Measurements from ENCODE around the gene TDRD10. TPM values are rescaled to one million over a fixed set of nuclear protein-coding genes. Genes with fewer than 3 reads are reported as not detected.
A peak's percentile ranks its signal among the peaks of the same experiment; 100 is the strongest.
"Not testable (repeated sequence)": the region's sequence is repeated elsewhere in the genome, so short reads cannot be mapped to it uniquely, and the experiment has no call there.

The TDRD10 gene
- total RNA-seq, 1 experiment from 2014 or later = not detected

- Histone ChIP-seq H3K27ac (no peak overlapping the region), H3K9me3 (replicated peaks) (no peaks in the 10 kb centered on the region), H3K36me3 (no peaks in the 10 kb centered on the region), H3K4me3 (no peak overlapping the region), H3K4me1 (peaks cover 11% of the 10 kb centered on the region; the same call in 1 of the 2 replicates), H3K27me3 (no peaks in the 10 kb centered on the region)
- DNase-seq = no peak
Measured at GRCh38 chr1:154468535-154469250, 33.3 kb upstream of the TDRD10 start.

GRCh38 chr1:154469844-154470560, 32.0 kb upstream of the TDRD10 start:
- H3K4me3 ChIP-seq = no peak overlapping the region
- H3K27me3 ChIP-seq = no peaks in the 10 kb centered on the region
- DNase-seq = no peak
- H3K9me3 ChIP-seq (replicated peaks) = no peaks in the 10 kb centered on the region
- H3K36me3 ChIP-seq = no peaks in the 10 kb centered on the region
- no peak overlapping the region for H3K27ac ChIP-seq
- H3K4me1 ChIP-seq = peaks cover 3% of the 10 kb centered on the region; the same call in 1 of the 2 replicates

GRCh38 chr1:154471304-154471703, 30.7 kb upstream of the TDRD10 start:
- no peak overlapping the region for H3K4me3 ChIP-seq
- H3K27me3 ChIP-seq = no peaks in the 10 kb centered on the region
- no peaks in the 10 kb centered on the region for H3K36me3 ChIP-seq
- no peak overlapping the region for H3K27ac ChIP-seq
- no peaks in the 10 kb centered on the region; the same call in 1 of the 2 replicates for H3K4me1 ChIP-seq
- no peaks in the 10 kb centered on the region for H3K9me3 ChIP-seq (replicated peaks)
- DNase-seq = no peak

DNA sequence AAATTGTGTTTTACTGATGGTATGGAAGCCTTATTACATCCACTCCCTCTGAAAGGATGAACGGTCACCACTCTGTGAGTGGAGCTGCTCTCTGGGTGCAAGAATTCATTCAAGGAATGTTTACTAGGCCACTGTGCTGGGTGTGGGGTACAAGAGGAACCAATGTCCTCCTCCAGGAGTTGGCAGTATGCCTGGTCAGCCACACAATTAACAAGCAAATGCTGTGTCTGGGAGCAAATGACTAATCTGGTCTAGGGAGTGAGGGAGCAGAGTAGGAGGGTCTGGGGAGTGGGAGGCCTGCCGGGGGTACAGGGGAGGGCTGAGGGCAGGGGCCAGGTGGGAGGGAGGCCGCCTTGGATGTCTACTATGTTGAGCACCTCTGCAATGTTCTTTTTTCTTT, 27.2 kb upstream of the TDRD10 start:
- DNase-seq = peak; percentile 62 to 64
- no peaks in the 10 kb centered on the region for H3K27me3 ChIP-seq
- H3K9me3 ChIP-seq (replicated peaks) = no peaks in the 10 kb centered on the region
- H3K27ac ChIP-seq = no peak overlapping the region
- no peaks in the 10 kb centered on the region for H3K36me3 ChIP-seq
- H3K4me3 ChIP-seq = no peak overlapping the region
- peaks cover 4% of the 10 kb centered on the region; the same call in 1 of the 2 replicates for H3K4me1 ChIP-seq

- H3K36me3 ChIP-seq = no peaks in the 10 kb centered on the region
- no peaks in the 10 kb centered on the region for H3K9me3 ChIP-seq (replicated peaks)
- no peak overlapping the region for H3K4me3 ChIP-seq
- no peak for DNase-seq
- peaks cover 13% of the 10 kb centered on the region for H3K4me1 ChIP-seq
- no peak overlapping the region for H3K27ac ChIP-seq
- H3K27me3 ChIP-seq = no peaks in the 10 kb centered on the region
Measured at GRCh38 chr1:154476791-154477190, 25.2 kb upstream of the TDRD10 start.

GRCh38 chr1:154478013-154478412, 24.0 kb upstream of the TDRD10 start:
- Histone ChIP-seq H3K27me3 (no peaks in the 10 kb centered on the region), H3K36me3 (no peaks in the 10 kb centered on the region), H3K9me3 (replicated peaks) (no peaks in the 10 kb centered on the region), H3K4me1 (peaks cover 13% of the 10 kb centered on the region), H3K27ac (no peak overlapping the region), H3K4me3 (no peak overlapping the region)
- DNase-seq = no peak

DNA sequence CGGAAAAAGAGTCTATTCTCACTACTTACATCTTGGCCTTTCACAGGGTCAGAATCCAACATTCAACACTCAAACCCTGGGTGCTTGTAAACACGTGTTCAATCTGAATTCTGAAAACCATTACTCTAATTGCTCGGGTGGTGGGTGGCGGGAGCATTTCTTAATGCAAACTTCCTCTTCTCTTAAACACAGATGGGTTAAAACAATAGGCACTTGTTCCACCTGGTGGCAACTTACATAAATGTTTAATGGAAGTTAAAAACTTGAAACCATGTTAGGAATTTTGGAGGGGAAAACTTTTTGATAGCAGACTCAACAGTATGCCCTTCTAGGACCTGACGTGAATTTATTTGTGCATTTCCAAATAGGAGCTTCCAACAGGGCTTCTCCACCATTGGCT, 23.4 kb upstream of the TDRD10 start:
- peak in 1 of 2 experiments; percentile 27 for DNase-seq
- Histone ChIP-seq H3K4me3 (no peak overlapping the region), H3K27ac (no peak overlapping the region), H3K36me3 (no peaks in the 10 kb centered on the region), H3K27me3 (no peaks in the 10 kb centered on the region), H3K9me3 (replicated peaks) (no peaks in the 10 kb centered on the region), H3K4me1 (peaks cover 13% of the 10 kb centered on the region)

DNA sequence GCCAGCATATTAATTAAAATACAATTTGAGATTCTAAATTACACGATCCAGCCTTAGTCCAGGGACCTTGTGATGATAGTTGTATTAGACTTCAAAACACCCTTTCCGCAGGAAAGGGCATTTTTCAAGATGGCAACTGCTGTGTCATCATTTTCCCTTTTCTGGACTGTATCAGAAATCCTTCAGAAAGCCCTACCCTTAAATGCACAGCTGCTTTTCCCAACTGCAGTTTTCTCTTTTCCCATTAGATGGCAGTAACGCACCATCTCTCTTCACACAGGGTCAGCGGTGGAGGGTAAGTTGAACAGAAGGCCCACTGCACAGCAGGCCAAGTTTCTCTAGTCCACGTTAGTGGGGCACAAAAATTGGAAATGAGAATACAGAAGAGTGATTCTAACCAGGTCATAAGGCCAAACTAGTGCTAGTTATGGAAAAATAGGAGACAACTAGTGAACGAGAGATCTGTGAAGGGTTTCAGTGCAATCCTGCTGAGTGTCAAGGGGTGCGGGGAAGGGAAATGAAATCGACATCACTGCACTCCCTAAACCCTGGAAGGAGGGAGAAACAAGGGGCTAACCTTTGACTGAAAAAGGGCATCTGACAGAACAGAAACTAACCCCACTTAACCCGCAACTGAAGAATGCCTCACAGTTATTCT, 22.1 kb upstream of the TDRD10 start:
- H3K27me3 ChIP-seq = no peaks in the 10 kb centered on the region
- no peaks in the 10 kb centered on the region for H3K36me3 ChIP-seq
- peaks cover 20% of the 10 kb centered on the region for H3K4me1 ChIP-seq
- no peak overlapping the region for H3K4me3 ChIP-seq
- H3K9me3 ChIP-seq (replicated peaks) = no peaks in the 10 kb centered on the region
- DNase-seq = peak; percentile 63 to 93
- H3K27ac ChIP-seq = no peak overlapping the region

DNA sequence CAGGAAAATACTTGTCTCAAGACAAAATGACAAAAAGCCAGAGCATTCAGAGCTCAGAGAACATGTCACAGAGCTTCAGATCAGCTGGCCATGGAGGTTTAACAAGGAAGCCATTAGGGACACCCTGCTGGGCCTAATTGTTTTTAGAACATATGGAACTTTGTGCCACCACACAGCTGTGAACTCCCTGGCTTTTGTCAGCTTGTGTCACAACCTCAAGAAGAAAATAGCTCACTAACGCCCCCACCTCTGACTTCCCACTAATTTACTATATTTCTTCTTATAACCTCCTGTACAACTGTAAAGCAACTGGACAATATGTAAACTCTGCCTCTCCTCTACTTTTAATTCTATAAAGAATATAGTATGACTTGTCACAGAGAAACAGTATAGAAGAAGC, 21.0 kb upstream of the TDRD10 start:
- no peaks in the 10 kb centered on the region for H3K36me3 ChIP-seq
- H3K27ac ChIP-seq = no peak overlapping the region
- peak in 1 of 2 experiments; percentile 38 for DNase-seq
- H3K27me3 ChIP-seq = no peaks in the 10 kb centered on the region
- no peaks in the 10 kb centered on the region for H3K9me3 ChIP-seq (replicated peaks)
- H3K4me1 ChIP-seq = peaks cover 23% of the 10 kb centered on the region
- no peak overlapping the region for H3K4me3 ChIP-seq

GRCh38 chr1:154483941-154484803, 17.8 kb upstream of the TDRD10 start:
- Histone ChIP-seq H3K4me1 (peaks cover 32% of the 10 kb centered on the region), H3K9me3 (replicated peaks) (no peaks in the 10 kb centered on the region), H3K27me3 (no peaks in the 10 kb centered on the region), H3K27ac (no peak overlapping the region), H3K4me3 (no peak overlapping the region), H3K36me3 (no peaks in the 10 kb centered on the region)
- peak in 1 of 2 experiments; percentile 53 for DNase-seq

DNA sequence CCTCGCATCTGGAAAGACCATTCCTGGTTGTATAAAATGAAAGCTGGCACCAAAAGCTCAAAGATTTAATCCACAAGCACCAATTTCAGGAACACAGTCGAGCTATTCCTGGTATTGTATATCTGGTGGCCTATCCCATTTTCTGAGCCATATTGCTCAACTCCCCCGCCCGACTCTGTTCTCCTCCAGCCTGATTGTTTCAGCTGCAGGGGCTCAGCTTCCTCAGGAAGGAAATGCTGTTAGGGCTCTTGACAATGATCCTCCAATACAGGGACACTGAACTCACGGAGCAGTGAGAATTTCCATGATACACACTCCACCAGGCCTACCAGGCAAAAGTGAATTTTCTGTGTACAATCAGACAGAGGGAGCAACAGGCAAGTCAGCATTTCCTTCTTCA, 16.9 kb upstream of the TDRD10 start:
- Histone ChIP-seq H3K4me1 (peaks cover 27% of the 10 kb centered on the region), H3K27me3 (no peaks in the 10 kb centered on the region), H3K36me3 (no peaks in the 10 kb centered on the region), H3K9me3 (replicated peaks) (no peaks in the 10 kb centered on the region), H3K4me3 (no peak overlapping the region), H3K27ac (no peak overlapping the region)
- no peak for DNase-seq

DNA sequence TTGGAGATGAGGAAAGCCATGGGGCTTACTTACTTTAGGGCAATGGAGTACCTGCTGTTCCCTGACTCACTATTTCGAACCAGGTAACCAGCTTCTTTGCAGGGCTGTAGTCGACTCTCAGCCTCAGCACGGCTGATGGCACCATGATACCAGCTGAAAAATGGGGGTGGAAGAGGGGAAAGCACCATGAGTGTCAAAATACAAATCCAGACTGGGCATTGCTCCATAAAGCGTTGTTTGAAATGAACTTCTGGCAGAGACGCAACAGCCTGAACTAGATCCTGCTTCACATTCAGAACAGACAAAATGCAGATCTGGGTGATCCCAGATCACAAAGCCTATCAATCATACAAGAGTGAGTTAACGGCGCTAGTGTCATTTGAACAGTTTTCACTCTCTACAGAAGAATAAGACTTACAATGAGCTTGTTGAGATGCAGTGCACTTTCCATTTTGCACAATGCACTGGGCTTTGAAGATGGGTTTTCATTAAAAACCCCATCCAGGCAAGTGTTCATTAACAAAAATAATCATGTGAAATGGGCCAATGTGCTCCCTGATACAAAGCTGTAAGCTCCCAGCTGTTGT, 16.0 kb upstream of the TDRD10 start:
- no peaks in the 10 kb centered on the region for H3K36me3 ChIP-seq
- H3K27ac ChIP-seq = no peak overlapping the region
- H3K9me3 ChIP-seq (replicated peaks) = no peaks in the 10 kb centered on the region
- H3K4me3 ChIP-seq = no peak overlapping the region
- DNase-seq = no peak
- peaks cover 23% of the 10 kb centered on the region for H3K4me1 ChIP-seq
- H3K27me3 ChIP-seq = no peaks in the 10 kb centered on the region

- H3K36me3 ChIP-seq; H3K4me3 ChIP-seq; DNase-seq; H3K27me3 ChIP-seq; H3K9me3 ChIP-seq (replicated peaks); H3K27ac ChIP-seq: not testable (repeated sequence)
- peaks cover 19% of the 10 kb centered on the region for H3K4me1 ChIP-seq
Measured at GRCh38 chr1:154486756-154487155, 15.3 kb upstream of the TDRD10 start.

DNA sequence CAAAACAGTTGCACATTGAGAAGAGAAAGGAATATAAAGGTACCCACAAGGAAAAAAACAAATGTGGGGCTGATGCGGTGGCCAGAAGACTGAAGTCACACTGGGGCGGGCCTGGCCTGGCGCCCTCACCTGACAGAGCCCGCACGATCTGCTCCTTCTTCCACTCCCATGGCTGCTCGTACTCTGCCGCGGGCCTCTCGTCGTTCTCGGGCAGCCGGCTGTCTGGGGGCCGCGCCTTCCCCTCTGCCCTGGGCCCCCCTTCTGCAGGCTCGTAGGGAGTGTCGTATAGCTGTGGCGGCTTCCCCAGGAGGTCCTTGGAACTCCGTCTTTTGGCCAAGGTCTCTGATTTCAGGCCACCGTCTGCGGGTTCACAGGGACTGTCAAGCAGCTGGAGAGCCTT, 13.1 kb upstream of the TDRD10 start:
- no peak for DNase-seq
- peaks cover 18% of the 10 kb centered on the region for H3K4me1 ChIP-seq
- H3K4me3 ChIP-seq = no peak overlapping the region
- H3K9me3 ChIP-seq (replicated peaks) = no peaks in the 10 kb centered on the region
- H3K36me3 ChIP-seq = no peaks in the 10 kb centered on the region
- H3K27me3 ChIP-seq = peaks cover 7% of the 10 kb centered on the region; the same call in 1 of the 2 replicates
- no peak overlapping the region for H3K27ac ChIP-seq
